MCF 10A (cell line): ENCODE measurements around the gene TMEM132D. TPM values are rescaled to one million over a fixed set of nuclear protein-coding genes. Genes with fewer than 3 reads are reported as not detected.

Source experiments
- BruUV-seq: library from RNA; stranded (reverse); fragments of 400-500 nt; replicated peaks from 2 replicates; lab custom pipeline; 2021; lab: Mats Ljungman, UMichigan
- CTCF ChIA-PET: fragments of 300-600 bp; sonication (Branson Sonifier 250); formaldehyde crosslinking; extraction: SDS; loops from one replicate; lab custom pipeline; 2021; ENCODE audit warnings: antibody characterized with exemption, inconsistent platforms; lab: Yijun Ruan, JAX
- POLR2A ChIA-PET: fragments of 300-600, 350-650 bp; sonication (Branson Sonifier 250); formaldehyde crosslinking; extraction: SDS; loops from one replicate; lab custom pipeline; 2020; ENCODE audit warnings: antibody characterized with exemption, inconsistent platforms; lab: Yijun Ruan, JAX
- DNase-seq: peaks from one replicate; pipeline ENCODE4 v3.0.0-alpha.2; 2018; ENCODE audit not compliant: unreplicated experiment
- H3K27ac Mint-ChIP-seq: one replicate; pipeline ENCODE4 v1.8.0; 2022; ENCODE audit warnings: mild to moderate bottlenecking, low read depth, mixed read lengths; ENCODE audit not compliant: unreplicated experiment
- H3K27me3 Mint-ChIP-seq: one replicate; pipeline ENCODE4 v1.8.0; 2022; ENCODE audit warnings: mixed read lengths; ENCODE audit not compliant: insufficient read depth, unreplicated experiment
- H3K36me3 Mint-ChIP-seq: one replicate; pipeline ENCODE4 v1.8.0; 2022; ENCODE audit warnings: mild to moderate bottlenecking, moderate library complexity, mixed read lengths; ENCODE audit not compliant: insufficient read depth, unreplicated experiment
- H3K4me1 Mint-ChIP-seq: one replicate; pipeline ENCODE4 v1.8.0; 2022; ENCODE audit warnings: mixed read lengths; ENCODE audit not compliant: insufficient read depth, unreplicated experiment
- H3K4me3 Mint-ChIP-seq: one replicate; pipeline ENCODE4 v1.8.0; 2022; ENCODE audit warnings: mild to moderate bottlenecking, moderate library complexity, mixed read lengths; ENCODE audit not compliant: unreplicated experiment
- H3K9me3 Mint-ChIP-seq: one replicate; pipeline ENCODE4 v1.8.0; 2022; ENCODE audit warnings: mixed read lengths; ENCODE audit not compliant: unreplicated experiment
- CTCF ChIP-seq: fragments of 200-600 bp; IDR thresholded peaks from one replicate; pipeline ENCODE4 v1.8.0; 2022; ENCODE audit warnings: antibody characterized with exemption, mild to moderate bottlenecking; ENCODE audit not compliant: unreplicated experiment
- intact Hi-C: fragments of 100-400 bp; cut with micrococcal nuclease; formaldehyde crosslinking; loops from 2 replicates; pipeline ENCODE4 v1.14.1; 2022
- total RNA-seq: library from RNA; stranded (reverse); gene quantifications from 2 replicates; pipeline ENCODE4 v1.2.3, GENCODE V29; 2022

The TMEM132D gene
- total RNA-seq, 1 experiment from 2014 or later = not detected

GRCh38 chr12:129096184-129096583 is 807.6 kb downstream of the TMEM132D start:
- BruUV-seq = no TSS peak

GRCh38 chr12:129089576-129089975 is 814.2 kb downstream of the TMEM132D start:
- CTCF ChIA-PET = no interaction called here
- peaks cover 34% of the 10 kb centered on the region for H3K9me3 Mint-ChIP-seq
- intact Hi-C loops = no loop called here
- H3K4me1 Mint-ChIP-seq = no peaks in the 10 kb centered on the region
- BruUV-seq = no TSS peak
- no peaks in the 10 kb centered on the region for H3K27me3 Mint-ChIP-seq
- TF ChIP-seq CTCF = no peak
- no peak overlapping the region for H3K27ac Mint-ChIP-seq
- DNase-seq = no peak
- H3K36me3 Mint-ChIP-seq = no peaks in the 10 kb centered on the region
- POLR2A ChIA-PET = no interaction called here
- no peak overlapping the region for H3K4me3 Mint-ChIP-seq

More at GRCh38 chr12:129096184-129096583, 807.6 kb downstream of the TMEM132D start:
- intact Hi-C loops = no loop called here
- Mint-ChIP-seq H3K27ac (no peak overlapping the region), H3K36me3 (no peaks in the 10 kb centered on the region), H3K4me1 (no peaks in the 10 kb centered on the region), H3K27me3 (no peaks in the 10 kb centered on the region), H3K4me3 (no peak overlapping the region), H3K9me3 (peaks cover 19% of the 10 kb centered on the region)
- DNase-seq = no peak
- POLR2A ChIA-PET = no interaction called here
- CTCF ChIA-PET = interaction anchor here (0.6 to 0.7 kb wide), 2 partner anchors 817 to 1512 kb away, joined by 3 to 5 read pairs; no protein-coding TSS in a partner anchor
- TF ChIP-seq CTCF = no peak

GRCh38 chr12:129084875-129085826 is 818.7 kb downstream of the TMEM132D start:
- TF ChIP-seq CTCF = no peak
- Mint-ChIP-seq H3K4me3 (no peak overlapping the region), H3K9me3 (peaks cover 14% of the 10 kb centered on the region), H3K4me1 (no peaks in the 10 kb centered on the region), H3K27me3 (no peaks in the 10 kb centered on the region), H3K27ac (no peak overlapping the region), H3K36me3 (no peaks in the 10 kb centered on the region)
- ChIA-PET POLR2A (no interaction called here), CTCF (interaction anchor here (0.5 kb wide), 1 partner anchor 216 kb away, joined by 3 read pairs; no protein-coding TSS in a partner anchor)
- DNase-seq = no peak
- no TSS peak for BruUV-seq
- intact Hi-C loops = no loop called here

GRCh38 chr12:129083121-129083840 is 820.5 kb downstream of the TMEM132D start:
- intact Hi-C loops = no loop called here
- no peak overlapping the region for H3K4me3 Mint-ChIP-seq
- POLR2A ChIA-PET = interaction anchor here (0.7 kb wide), 1 partner anchor 1614 kb away, joined by 3 read pairs; no protein-coding TSS in a partner anchor
- H3K9me3 Mint-ChIP-seq = peaks cover 18% of the 10 kb centered on the region
- no peaks in the 10 kb centered on the region for H3K4me1 Mint-ChIP-seq
- no peak for DNase-seq
- no peak for TF ChIP-seq CTCF
- CTCF ChIA-PET = interaction anchor here (1.0 kb wide), 1 partner anchor 1665 kb away, joined by 3 read pairs; no protein-coding TSS in a partner anchor
- H3K27me3 Mint-ChIP-seq = no peaks in the 10 kb centered on the region
- BruUV-seq = no TSS peak
- no peaks in the 10 kb centered on the region for H3K36me3 Mint-ChIP-seq
- H3K27ac Mint-ChIP-seq = no peak overlapping the region
